ENCODE measurements around the gene ANKRD17.

ANKRD17 gene

DNA sequence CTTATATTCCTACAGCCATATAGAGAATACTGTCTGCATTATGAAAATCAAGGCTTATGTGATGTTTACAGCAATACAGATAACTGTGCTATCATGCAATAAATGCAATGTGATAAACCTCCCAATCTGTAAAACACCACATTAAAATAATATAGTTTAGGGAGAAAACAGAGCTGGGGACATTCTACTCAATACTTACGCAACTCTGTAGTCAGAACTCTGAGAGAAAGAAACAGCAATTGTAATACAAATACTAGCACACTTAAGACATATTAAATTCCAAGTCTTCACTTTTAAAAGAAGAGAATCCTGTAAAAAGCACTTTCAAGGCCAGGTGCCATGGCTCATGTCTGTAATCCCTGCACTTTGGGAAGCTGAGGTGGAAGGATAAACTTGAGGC lies 61.4 kb downstream of the ANKRD17 start:
- DNase-seq = no peak

DNA sequence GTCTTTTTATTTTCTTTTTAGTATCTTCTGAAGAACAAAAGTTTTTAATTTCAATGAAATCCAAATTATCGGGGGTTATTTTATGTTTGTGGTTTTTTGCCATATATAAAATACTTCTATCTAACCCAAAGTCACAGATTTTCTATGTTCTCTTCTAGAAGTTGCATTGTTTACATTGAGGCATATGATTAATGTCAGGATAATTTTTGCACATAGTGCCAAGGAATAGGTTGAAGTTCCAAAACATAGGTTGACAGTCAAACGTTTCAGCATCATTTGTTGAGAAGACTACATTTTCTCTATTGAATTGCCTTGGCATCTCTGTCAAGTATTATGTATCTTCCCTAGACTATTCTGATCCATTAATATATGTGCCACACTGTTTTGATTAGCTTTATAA lies 64.5 kb downstream of the ANKRD17 start:
- DNase-seq = no peak

DNA sequence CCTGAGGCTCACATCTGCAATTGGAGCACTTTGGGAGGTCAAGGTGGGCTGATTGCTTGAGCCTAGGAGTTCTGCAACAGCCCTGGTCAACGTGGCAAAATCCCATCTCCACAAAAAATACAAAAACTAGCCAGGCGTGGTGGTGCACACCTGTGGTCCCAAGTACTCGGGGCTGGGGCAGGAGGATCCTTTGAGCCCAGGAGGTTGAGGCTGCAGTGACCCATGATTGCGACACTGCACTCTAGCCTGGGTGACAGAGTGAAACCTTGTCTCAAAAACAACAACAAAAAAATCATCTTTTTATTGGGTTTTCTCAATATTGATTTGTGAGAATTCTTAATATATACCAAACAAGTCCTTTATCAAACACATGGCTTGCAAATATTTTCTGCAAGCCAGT lies 64.9 kb downstream of the ANKRD17 start:
- DNase-seq = no peak

DNA sequence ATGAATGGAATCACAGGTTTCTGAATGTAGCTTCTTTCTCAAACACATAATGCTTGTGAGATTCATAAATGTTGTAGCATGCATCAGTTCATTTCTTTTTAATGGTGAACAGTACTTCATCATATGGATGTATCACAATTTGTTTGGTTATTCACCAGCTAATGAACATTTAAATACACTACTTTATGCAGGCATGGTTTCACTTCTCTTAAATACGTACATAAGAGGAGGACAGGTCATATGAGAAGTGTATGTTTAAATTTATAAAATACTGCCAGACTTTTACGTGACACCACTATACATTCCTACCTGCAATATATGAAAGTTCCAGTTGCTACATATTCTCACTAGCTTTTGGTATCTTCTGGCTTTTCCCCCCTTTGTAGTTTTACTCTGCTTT lies 65.4 kb downstream of the ANKRD17 start:
- no peak for DNase-seq

DNA sequence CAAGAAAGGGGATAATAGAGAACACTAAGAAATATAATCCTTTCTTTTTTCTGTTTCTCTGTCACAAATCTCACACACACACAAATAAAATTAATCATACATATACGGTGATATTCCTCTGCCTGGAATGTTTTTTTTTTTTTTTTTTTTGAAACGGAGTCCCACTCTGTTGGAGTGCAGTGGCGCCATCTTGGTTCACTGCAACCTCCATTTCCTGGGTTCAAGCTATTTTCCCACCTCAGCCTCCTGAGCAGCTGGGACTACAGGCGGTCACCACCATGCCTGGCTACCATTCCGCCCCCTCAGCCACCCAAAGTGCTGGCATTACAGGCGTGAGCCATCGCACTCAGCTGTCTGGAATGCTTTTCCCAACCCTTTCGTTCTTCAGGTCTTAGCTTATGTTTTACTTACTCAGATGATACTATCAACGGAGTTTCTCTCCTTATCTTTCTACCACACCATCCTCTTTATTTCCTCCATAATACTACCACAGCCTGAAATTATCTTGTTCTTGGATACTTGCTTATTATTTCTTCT lies 69.3 kb downstream of the ANKRD17 start:
- DNase-seq = no peak

DNA sequence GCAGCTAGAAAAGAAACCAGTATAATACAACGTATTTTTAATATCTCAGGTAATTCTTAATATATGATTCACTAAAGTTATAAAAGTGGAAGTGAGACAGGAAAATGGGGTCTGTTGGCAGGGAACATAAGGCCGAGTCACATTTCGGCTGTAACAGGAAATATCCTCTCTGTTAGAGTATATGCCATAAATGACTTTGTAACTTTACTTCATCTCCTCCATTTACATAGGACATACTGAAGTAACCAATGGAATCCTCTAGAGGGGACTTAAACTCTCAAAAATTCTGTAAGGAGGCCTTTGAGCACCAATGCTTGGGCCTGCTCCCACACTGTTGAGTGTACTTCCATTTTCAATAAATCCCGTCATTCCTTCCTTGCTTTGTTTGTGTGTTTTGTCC lies 71.3 kb downstream of the ANKRD17 start:
- no peak for DNase-seq

DNA sequence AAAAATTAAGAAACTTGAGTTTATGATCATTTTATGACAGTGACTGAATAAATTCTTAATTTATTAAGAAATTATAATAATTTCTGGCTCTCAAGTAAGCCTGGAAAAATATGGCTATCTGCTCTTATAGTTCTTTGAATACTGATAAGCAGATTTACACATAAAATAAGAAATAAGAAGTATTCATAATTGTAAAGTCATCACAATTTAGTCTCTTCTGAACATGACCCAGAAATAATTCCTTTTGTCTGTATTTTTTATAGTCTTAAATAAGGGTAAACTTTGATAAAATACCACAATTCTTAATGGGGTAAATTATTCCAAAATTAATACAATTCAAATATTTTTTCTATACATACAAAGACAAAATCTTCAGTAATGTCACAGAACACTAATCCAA lies 72.7 kb downstream of the ANKRD17 start:
- DNase-seq = no peak

DNA sequence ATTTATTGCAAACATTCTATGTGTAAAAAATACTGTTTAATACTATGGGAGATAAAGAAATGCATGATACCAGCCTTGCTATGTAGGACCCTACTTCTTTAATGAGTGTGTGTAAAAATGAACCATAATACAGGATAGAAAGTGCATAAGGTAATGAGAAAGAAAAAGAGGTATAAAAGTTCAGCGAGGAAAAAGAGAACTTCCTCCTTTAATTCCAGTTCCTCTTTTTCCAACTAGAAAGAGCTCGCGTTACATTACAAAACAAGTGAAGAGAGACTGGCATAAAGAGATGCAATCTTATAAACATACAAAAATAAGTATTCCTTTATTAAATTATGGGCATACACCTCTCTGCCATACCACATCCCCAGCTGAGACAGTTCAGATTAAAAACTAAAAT lies 77.4 kb downstream of the ANKRD17 start:
- DNase-seq = no peak

DNA sequence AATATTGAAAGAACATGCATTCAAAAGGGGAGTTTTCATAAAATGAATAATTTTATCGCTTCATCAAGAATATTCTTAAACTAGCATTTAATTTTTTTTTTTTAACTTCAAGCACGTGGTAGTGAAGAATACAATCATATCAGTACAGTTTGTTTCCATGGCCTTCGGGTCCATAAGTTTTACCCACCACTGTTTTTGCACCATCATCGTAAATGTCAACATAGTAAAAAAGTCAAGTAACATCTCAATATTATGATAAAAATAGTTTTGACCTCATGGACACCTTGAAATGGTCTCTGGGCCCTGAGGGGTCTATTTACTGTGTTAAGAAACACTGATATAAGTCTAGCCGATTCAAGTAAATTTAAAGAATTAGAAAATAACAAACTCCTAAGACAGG lies 80.2 kb downstream of the ANKRD17 start:
- DNase-seq = no peak

DNA sequence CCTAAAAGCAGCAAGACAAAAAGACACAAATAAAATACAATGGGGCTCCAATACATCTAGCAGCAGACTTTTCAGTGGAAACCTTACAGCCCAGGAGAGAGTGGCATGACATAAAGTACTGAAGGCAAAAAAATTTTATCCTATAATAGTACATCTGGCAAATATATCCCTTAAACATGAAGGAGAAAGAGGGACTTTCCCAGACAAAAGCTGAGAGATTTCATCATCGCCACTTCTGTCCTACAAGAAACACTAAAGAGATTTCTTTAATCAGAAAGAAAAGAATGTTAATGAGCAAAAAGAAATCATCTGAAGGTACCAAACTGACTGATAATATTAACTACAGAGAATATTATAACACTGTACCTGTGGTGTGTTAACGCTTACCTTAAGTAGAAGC lies 86.4 kb downstream of the ANKRD17 start:
- no peak for DNase-seq

DNA sequence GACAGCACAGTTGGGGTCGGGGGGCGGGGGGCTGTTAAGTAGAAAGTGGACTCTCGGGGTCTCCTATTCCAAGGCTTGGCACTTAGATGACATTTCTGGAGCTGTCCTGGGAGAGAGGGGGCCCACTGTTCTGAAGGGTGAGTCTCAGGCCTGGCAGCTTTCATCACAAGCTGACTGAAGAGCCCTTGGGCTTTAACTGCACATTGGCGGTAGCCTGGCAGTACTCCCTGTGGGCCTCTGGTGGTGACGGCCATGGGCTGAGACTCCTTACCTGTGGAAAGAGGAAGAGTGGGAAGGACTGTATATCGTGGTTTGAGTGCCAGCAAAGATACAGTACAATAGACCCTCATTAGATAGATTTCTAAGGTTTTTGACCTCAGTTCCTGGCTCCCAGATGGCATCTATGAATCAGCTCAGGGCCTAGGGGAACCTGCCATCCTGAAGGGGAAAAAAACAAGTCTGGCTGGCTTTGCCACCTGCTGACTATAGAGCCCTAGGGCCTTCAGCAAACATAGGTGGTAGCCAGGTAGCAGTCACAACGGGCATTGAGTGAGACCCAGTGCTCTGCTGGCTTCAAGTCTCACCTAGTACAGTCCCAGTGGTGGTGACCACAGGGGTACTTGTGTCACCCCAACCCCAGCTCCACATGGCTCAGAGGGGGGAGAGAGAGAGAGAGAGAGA lies 87.9 kb downstream of the ANKRD17 start:
- DNase-seq = no peak

DNA sequence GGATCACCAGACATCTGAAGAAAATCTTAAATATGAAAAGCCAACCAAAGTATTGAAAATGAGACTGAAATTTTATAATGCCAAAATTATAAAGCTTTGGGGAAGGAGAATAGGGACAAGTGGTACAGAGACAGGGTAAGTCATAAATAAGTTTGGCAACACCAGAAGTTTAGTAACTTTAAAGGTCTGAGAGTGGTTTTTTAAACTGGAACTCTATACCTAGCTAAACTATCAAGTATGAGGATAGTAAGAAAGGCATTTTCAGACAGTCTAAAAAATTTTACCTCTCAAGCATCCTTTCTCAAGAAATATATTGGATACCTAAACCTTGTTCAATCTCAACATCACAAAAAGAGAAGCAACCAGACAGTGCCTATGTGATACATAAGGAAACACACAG lies 92.4 kb downstream of the ANKRD17 start:
- DNase-seq = no peak

DNA sequence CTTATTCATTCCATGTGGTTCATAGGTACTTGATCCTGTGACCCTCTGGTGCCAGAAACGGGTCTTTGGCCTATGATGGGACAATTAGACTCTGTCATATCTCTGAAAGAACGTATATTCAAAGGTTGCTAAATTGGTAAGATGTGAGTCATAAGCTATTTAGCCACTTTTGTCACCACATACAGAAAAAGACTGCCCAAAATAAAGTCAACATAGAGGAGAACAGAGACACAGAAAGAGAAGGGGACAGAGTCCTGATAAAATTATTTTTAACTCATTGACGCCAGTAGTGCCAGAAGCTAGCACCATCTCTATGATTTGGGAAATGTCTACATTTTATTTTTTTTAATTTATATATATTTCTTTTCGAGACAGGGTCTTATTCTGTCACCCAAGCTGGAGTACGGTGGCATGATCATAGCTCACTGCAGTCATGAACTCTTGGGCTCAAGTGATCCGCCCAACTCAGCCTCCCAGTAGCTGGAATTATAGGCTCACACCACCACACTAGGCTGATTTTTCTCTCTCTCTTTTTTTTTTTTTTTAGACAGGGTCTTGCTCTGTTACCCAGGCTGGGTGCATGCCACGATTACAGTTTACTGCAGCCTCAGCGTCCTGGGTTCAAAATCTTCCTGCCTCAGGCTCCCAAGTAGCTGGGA lies 96.9 kb downstream of the ANKRD17 start:
- DNase-seq = no peak

DNA sequence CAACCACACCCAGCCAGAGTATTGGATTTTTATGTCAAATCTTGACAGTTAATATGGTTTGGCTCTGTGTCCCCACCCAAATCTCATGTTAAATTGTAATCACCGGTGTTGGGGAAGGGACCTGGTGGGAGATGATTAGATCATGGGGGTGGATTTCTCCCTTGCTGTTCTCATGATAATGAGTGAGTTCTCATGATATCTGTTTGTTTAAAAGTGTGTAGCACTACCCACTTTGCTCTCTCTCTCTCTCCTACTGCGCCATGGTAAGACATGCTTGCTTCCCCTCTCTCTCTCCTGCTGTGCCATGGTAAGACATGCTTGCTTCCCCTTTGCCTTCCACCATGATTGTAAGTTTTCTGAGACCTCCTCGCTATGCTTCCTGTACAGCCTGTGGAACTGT lies 102.2 kb downstream of the ANKRD17 start:
- DNase-seq = no peak

DNA sequence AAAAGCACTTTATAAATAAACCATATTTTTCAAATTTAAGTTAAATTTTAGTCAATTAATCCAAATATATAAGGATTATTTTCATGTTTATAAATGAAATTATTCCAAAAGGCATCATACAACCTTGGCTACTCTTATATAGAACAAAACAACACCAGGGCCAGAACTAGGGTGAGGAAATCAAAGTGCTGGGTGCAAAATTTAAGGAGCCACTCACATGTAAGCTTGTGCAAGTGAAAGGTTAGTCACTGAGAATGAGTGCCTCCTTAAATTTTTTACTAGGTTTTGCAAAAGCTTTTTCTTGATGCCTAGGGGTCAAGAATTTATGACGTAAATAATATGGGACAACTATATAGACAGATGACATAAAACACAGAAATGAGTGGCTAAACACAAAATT lies 105.7 kb downstream of the ANKRD17 start:
- no peak for DNase-seq

DNA sequence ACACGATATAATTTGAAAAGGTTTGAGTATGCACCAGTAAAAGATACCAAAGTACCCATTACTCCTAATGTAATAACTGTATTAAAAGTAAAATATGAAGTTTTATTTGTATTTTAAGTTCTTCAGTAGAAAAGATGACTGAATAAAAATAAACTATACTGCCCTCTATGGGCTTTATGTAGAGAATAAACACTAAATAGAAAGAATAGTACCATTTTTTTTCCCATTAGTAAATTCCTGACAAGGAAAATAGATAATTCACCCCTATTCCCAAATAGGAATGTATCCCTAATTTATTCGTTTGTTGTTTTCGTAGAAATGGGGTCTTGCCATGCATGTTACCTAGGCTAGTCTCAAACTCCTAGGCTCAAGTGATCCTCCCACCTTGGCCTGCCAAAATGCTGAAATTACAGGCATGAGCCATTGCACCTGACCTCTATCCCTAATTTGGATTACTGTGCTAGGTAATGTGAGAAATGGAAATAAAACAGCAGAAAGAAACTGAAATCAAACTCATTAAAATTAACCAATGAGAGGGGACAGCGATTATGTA lies 115.5 kb downstream of the ANKRD17 start:
- DNase-seq = no peak

DNA sequence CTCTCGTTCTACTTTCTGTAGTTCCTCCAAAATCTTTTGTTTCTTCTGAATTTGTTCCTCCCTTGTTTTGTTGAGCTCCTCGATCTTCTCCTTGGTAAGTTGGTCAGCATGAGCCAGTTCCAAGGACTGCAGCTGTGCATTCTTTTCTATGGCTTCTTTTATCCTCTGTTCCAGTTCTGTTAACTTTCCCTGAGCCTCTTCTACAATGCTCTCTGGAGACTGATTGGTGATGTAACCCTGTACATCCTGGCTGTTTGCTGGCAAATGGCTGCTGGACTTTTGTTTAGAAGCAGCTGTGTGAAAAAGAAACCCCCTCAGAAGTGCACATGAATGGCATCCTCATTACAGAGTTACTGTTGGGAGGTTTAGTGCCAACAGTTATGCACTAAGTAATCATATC lies 118.6 kb downstream of the ANKRD17 start:
- no peak for DNase-seq

DNA sequence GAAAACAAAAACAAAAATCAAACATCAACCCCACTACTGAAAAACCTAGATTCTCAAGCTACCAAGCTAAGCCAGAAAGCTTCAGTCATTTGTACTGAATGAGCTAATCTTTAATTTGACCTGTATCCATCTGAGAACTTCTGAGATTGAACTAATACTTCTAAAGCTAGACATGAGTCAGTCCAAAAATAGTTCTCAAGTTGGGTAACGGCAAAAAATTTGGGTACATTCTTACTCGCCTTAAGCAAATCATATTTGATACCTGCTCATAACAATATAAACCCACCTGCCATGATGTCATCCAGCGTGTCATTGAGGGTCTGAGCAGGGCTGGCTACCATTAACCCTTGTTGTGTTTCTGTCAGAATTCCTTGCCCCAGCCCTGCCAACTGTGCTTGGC lies 119.4 kb downstream of the ANKRD17 start:
- no peak for DNase-seq

DNA sequence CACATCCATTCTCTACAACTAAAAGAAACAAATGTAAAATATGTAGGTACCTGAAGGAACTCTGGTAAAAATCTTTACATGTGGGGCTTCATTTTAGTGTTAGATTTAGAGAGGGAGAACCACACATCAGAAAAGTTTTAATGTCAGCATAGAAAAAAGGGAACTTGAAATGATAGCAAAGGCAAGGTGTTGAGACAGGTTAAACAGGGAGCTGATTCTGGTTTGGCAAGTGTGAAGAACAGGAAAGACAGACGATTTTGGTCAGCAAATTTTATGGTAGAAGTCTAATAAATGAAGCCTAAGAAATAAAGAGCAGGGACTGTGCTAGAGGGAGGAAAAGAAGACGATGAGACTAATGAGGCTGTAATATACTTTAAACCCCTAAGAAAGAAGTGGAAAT lies 121.5 kb downstream of the ANKRD17 start:
- DNase-seq = no peak

DNA sequence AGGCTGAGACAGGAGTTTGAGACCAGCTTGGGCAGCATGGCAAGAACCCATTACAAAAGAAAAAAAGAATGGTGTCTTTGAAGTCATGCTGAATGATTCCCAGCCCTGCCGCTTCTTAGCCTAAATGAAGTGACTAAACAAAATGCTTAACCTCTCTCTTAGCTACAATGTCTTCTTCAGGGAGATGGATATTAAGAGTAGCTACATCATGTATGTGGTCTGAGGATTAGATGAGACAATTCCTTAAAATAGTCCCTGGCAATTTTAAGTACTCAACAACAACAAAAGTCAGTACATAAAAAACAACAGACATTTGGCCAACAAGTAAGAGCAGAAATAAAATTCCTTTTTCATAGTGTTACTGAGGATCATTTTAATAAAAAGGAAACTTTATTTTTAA lies 124.8 kb downstream of the ANKRD17 start:
- no peak for DNase-seq

DNA sequence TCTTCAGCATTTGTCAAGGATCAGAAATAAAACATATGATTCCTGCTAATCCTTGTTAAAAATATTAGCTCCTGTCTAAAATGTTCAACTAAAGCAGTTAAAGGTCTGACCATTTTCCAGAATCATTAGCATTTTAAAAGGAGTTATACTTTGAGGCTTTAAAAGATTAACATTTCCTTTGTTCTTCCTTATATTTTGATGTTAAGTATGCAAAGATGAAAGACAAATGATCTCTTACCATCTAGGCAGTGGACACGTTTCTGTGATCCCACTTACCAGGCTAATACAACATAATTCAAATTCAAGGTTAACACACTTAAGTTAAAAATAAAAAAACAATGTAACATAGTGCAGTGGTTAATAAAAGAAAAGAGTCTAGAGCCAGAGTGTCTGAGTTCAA lies 127.3 kb downstream of the ANKRD17 start:
- DNase-seq = no peak

DNA sequence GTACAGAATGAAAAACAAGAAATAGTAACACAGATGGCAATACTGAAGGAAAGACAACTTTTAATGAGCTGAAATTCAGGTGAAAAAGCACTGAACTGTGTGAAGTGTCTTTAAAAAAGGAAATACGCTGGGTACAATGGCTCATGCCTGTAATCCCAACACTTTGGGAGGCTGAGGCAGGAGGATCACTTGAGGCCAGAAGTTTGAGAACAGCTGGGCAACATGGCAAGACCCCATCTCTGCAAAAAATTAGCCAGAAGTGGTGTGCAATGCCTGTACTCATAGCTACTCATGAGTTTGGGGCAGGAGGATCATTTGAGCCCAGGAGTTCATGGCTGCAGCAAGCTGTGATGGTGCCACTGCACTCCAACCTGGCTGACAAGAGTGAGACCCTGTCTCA lies 129.3 kb downstream of the ANKRD17 start:
- no peak for DNase-seq

DNA sequence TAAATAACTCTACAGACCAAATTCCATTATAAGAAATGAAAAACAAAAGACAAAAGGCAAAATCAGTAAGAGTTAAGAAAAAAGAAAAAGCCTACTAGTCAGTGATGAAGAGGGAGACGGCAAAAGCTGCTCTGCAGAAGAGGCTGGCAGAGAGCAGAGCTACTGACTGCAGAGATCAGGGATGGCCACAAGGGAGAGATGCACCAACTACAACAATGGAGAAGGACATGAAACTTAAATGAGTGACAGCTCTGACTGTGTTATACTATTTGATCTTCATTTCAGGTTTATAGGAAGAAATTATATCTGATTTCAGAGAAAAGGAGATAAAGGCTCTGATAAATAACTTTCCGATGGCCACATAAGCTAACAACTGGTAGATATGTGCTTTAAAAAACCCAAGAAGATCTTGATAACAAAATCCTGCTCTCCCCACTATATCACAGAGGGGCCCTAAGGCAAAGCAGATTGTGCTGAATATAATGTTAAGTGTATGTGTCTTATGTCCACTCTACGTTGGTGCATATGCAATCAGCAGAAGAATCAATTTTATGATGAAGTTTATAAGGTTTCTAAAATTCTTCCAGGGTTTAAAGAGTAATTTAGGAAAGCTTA lies 130.7 kb downstream of the ANKRD17 start:
- no peak for DNase-seq

DNA sequence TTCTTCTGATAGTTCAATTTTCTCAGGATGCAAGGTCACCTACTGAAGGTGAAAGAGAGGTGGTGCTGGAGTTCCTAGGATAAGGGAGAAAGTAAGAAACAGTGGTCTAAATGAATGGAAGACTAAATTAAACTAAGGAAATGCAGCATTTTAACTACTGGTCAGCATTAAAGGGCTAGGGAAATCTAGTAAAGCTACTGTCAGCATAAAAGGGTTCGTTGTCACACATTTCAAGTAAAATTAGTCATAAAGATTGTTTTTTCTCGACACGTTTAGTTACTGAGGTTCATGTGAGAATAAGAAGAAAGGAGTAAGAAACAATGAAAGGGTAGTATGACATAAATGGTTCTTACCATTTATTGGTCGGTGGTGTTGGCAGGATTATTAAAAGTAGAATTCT lies 149.1 kb downstream of the ANKRD17 start:
- no peak for DNase-seq
